Bronchial epithelial cell (primary cell): ENCODE measurements around the gene ALKBH6. TPM values are rescaled to one million over a fixed set of nuclear protein-coding genes. Genes with fewer than 3 reads are reported as not detected.

Source experiments
- DNase-seq: peaks from one replicate; pipeline ENCODE4 v3.0.0-alpha.2; 2010; ENCODE audit warnings: low read depth
- FAIRE-seq: peaks from 2 replicates; lab custom pipeline; 2011; peaks lifted over from hg19 to GRCh38; lab: Jason Lieb, UNC
- H3K27me3 ChIP-seq: 2 replicates; pipeline ENCODE4 v1.5.1; 2011; ENCODE audit warnings: low read length; ENCODE audit not compliant: control insufficient read depth, insufficient read depth
- H3K36me3 ChIP-seq: 2 replicates; pipeline ENCODE4 v1.5.1; 2011; ENCODE audit warnings: low read length; ENCODE audit not compliant: control insufficient read depth, insufficient read depth
- H3K4me3 ChIP-seq: 2 replicates; pipeline ENCODE4 v1.5.1; 2011; ENCODE audit warnings: mild to moderate bottlenecking, low read depth, low read length, control low read depth
- CTCF ChIP-seq: IDR thresholded peaks from 2 replicates; pipeline ENCODE4 v1.5.1; 2011; ENCODE audit warnings: mild to moderate bottlenecking, moderate library complexity, low read length, control low read depth, inconsistent platforms; ENCODE audit not compliant: insufficient read depth, severe bottlenecking
- total RNA-seq: library from RNA; depleted of rRNA; stranded (reverse); fragments of >200 nt; gene quantifications from 2 replicates; pipeline ENCODE4 v1.2.1, GENCODE V29; 2014

Gene ALKBH6
- total RNA-seq, 1 donor from 2014 or later: 14.2 TPM

GRCh38 chr19:36010402-36010801 is 3.6 kb downstream of the ALKBH6 start:
- H3K36me3 ChIP-seq: peaks cover 2% of the 10 kb centered on the region
- TF ChIP-seq CTCF: no peak
- no peak for FAIRE-seq
- DNase-seq: no peak
- no peak overlapping the region for H3K4me3 ChIP-seq
- no peaks in the 10 kb centered on the region for H3K27me3 ChIP-seq

- no peak for DNase-seq
- H3K4me3 ChIP-seq: peak overlapping the region; percentile 41
- FAIRE-seq: no peak
- H3K27me3 ChIP-seq: no peaks in the 10 kb centered on the region
- TF ChIP-seq CTCF: no peak
- H3K36me3 ChIP-seq: peaks cover 2% of the 10 kb centered on the region
Observed at GRCh38 chr19:36009633-36010379, 4.2 kb downstream of the ALKBH6 start.

GRCh38 chr19:36009220-36009619 is 4.8 kb downstream of the ALKBH6 start:
- no peak for TF ChIP-seq CTCF
- Histone ChIP-seq H3K4me3 (peak overlapping the region; percentile 41), H3K27me3 (no peaks in the 10 kb centered on the region), H3K36me3 (peaks cover 2% of the 10 kb centered on the region)
- no peak for FAIRE-seq
- DNase-seq: peak; percentile 28

- no peak for FAIRE-seq
- DNase-seq: no peak
- Histone ChIP-seq H3K4me3 (peak within 1 kb of the TSS; percentile 41), H3K27me3 (no peaks in the 10 kb centered on the region), H3K36me3 (peaks cover 2% of the 10 kb centered on the region)
- TF ChIP-seq CTCF: no peak
Observed at GRCh38 chr19:36008336-36008978, 5.6 kb downstream of the ALKBH6 start, which contains the start of gene SYNE4. Gene SYNE4 (minus strand): TSS chr19:36008813. CDS start chr19:36008681, 132 bp downstream.

- Histone ChIP-seq H3K36me3 (peaks cover 2% of the 10 kb centered on the region), H3K27me3 (no peaks in the 10 kb centered on the region), H3K4me3 (no peak overlapping the region)
- FAIRE-seq (no peak), DNase-seq (no peak)
- no peak for TF ChIP-seq CTCF
Observed at GRCh38 chr19:36006955-36007354, 7.1 kb downstream of the ALKBH6 start.

- H3K4me3 ChIP-seq: no peak overlapping the region
- FAIRE-seq: no peak
- DNase-seq: no peak
- no peak for TF ChIP-seq CTCF
- H3K27me3 ChIP-seq: no peaks in the 10 kb centered on the region
- H3K36me3 ChIP-seq: no peaks in the 10 kb centered on the region
Observed at GRCh38 chr19:36003284-36003683, 10.7 kb downstream of the ALKBH6 start.
